H9 (cell line): ENCODE results near the gene ZAP70. TPM values are rescaled to one million over a fixed set of nuclear protein-coding genes. Genes with fewer than 3 reads are reported as not detected.

Experiments used
- DNase-seq: peaks from one replicate; pipeline ENCODE4 v3.0.0-alpha.2; 2017
- H2AFZ ChIP-seq: one replicate; pipeline ENCODE4 v1.6.1; 2013; ENCODE audit warnings: mild to moderate bottlenecking, low read length, control low read depth, moderate library complexity
- H2AK5ac ChIP-seq: 2 replicates; pipeline ENCODE4 v1.6.1; 2013; ENCODE audit warnings: low read length, control low read depth, mixed read lengths; ENCODE audit not compliant: insufficient read length
- H2BK120ac ChIP-seq: one replicate; pipeline ENCODE4 v1.6.1; 2013; ENCODE audit warnings: low read depth, mild to moderate bottlenecking, low read length, control low read depth, inconsistent platforms; ENCODE audit not compliant: poor library complexity, severe bottlenecking
- H2BK12ac ChIP-seq: 2 replicates; pipeline ENCODE4 v1.6.1; 2013; ENCODE audit warnings: low read length, control low read depth, mixed read lengths, low read depth; ENCODE audit not compliant: insufficient read length
- H2BK15ac ChIP-seq: 2 replicates; pipeline ENCODE4 v1.6.1; 2013; ENCODE audit warnings: low read depth, low read length, control low read depth
- H2BK20ac ChIP-seq: one replicate; pipeline ENCODE4 v1.6.1; 2013; ENCODE audit warnings: low read depth, mild to moderate bottlenecking, low read length, control low read depth, inconsistent platforms; ENCODE audit not compliant: poor library complexity, severe bottlenecking
- H2BK5ac ChIP-seq: 2 replicates; pipeline ENCODE4 v1.6.1; 2013; ENCODE audit warnings: low read length, control low read depth, mixed read lengths; ENCODE audit not compliant: insufficient read length
- H3K14ac ChIP-seq: 2 replicates; pipeline ENCODE4 v1.6.1; 2013; ENCODE audit warnings: low read length, control low read depth; ENCODE audit not compliant: insufficient read depth
- H3K18ac ChIP-seq: 2 replicates; pipeline ENCODE4 v1.6.1; 2013; ENCODE audit warnings: low read depth, mild to moderate bottlenecking, mixed read lengths, low read length, control low read depth; ENCODE audit not compliant: insufficient read length
- H3K23ac ChIP-seq: 2 replicates; pipeline ENCODE4 v1.6.1; 2013; ENCODE audit warnings: low read length, control low read depth, mixed read lengths, low read depth; ENCODE audit not compliant: insufficient read length
- H3K23me2 ChIP-seq: 2 replicates; pipeline ENCODE4 v1.6.1; 2013; ENCODE audit warnings: low read depth, mild to moderate bottlenecking, mixed read lengths, low read length, control low read depth; ENCODE audit not compliant: insufficient read length, poor library complexity, severe bottlenecking
- H3K27ac ChIP-seq: 2 replicates; pipeline ENCODE4 v1.5.1; 2013; ENCODE audit warnings: low read length, control low read depth, mixed read lengths, low read depth; ENCODE audit not compliant: insufficient read length
- H3K27me3 ChIP-seq: 2 replicates; pipeline ENCODE4 v1.6.1; 2013; ENCODE audit warnings: low read length, control low read depth, inconsistent platforms; ENCODE audit not compliant: insufficient read depth
- H3K4ac ChIP-seq: 2 replicates; pipeline ENCODE4 v1.6.1; 2013; ENCODE audit warnings: low read depth, mild to moderate bottlenecking, control low read depth, inconsistent platforms, low read length, moderate library complexity
- H3K4me1 ChIP-seq: 2 replicates; pipeline ENCODE4 v1.6.1; 2013; ENCODE audit warnings: low read length, control low read depth, inconsistent platforms; ENCODE audit not compliant: insufficient read depth
- H3K4me2 ChIP-seq: 2 replicates; pipeline ENCODE4 v1.6.1; 2013; ENCODE audit warnings: low read length, control low read depth, mixed read lengths; ENCODE audit not compliant: insufficient read length, insufficient read depth
- H3K56ac ChIP-seq: 2 replicates; pipeline ENCODE4 v1.6.1; 2013; ENCODE audit warnings: low read depth, mild to moderate bottlenecking, mixed read lengths, low read length, control low read depth; ENCODE audit not compliant: insufficient read length
- H3K79me1 ChIP-seq: 2 replicates; pipeline ENCODE4 v1.6.1; 2013; ENCODE audit warnings: low read depth, mild to moderate bottlenecking, moderate library complexity, low read length, control low read depth, inconsistent platforms; ENCODE audit not compliant: insufficient read depth, poor library complexity, severe bottlenecking
- H3K79me2 ChIP-seq: 2 replicates; pipeline ENCODE4 v1.6.1; 2013; ENCODE audit warnings: low read length, control low read depth, inconsistent platforms; ENCODE audit not compliant: insufficient read depth
- H3K9ac ChIP-seq: 2 replicates; pipeline ENCODE4 v1.6.1; 2013; ENCODE audit warnings: low read length, control low read depth, mixed read lengths; ENCODE audit not compliant: insufficient read length; ENCODE audit errors: extremely low read depth
- H3K9me3 ChIP-seq: one replicate; pipeline ENCODE4 v1.6.1; 2013; ENCODE audit warnings: low read depth, low read length, inconsistent platforms; ENCODE audit not compliant: control insufficient read depth
- H3T11ph ChIP-seq: one replicate; pipeline ENCODE4 v1.6.1; 2013; ENCODE audit warnings: mild to moderate bottlenecking, low read length, control low read depth, inconsistent platforms
- H4K20me1 ChIP-seq: one replicate; pipeline ENCODE4 v1.6.1; 2013; ENCODE audit not compliant: control insufficient read depth, insufficient read length, insufficient read depth
- H4K5ac ChIP-seq: 2 replicates; pipeline ENCODE4 v1.6.1; 2013; ENCODE audit warnings: low read depth, mild to moderate bottlenecking, mixed read lengths, low read length, control low read depth; ENCODE audit not compliant: insufficient read length
- H4K8ac ChIP-seq: replicated peaks from 2 replicates; pipeline ENCODE4 v1.6.1; 2013; ENCODE audit warnings: low read length, control low read depth, mixed read lengths, low read depth; ENCODE audit not compliant: insufficient read length
- H4K91ac ChIP-seq: 2 replicates; pipeline ENCODE4 v1.6.1; 2013; ENCODE audit warnings: low read depth, mild to moderate bottlenecking, moderate library complexity, mixed read lengths, low read length, control low read depth; ENCODE audit not compliant: insufficient read length
- H3K27ac Mint-ChIP-seq, 3 experiments: 2 replicates in 2 of 3; 3 replicates in 1 of 3; pipeline ENCODE4 v1.8.0; 2020 to 2021; ENCODE audit warnings: mixed read lengths in 3 of 3, mild to moderate bottlenecking in 1 of 3, moderate library complexity in 1 of 3
- H3K27me3 Mint-ChIP-seq: 2 replicates; pipeline ENCODE4 v1.8.0; 2021; ENCODE audit warnings: low read depth, mild to moderate bottlenecking, moderate library complexity, mixed read lengths
- H3K36me3 Mint-ChIP-seq, 3 experiments: 2 replicates in 2 of 3; 3 replicates in 1 of 3; pipeline ENCODE4 v1.8.0; 2020 to 2021; ENCODE audit warnings: low read depth in 3 of 3, mixed read lengths in 3 of 3; ENCODE audit not compliant: insufficient read depth in 1 of 3
- H3K4me1 Mint-ChIP-seq, 2 experiments: 2 replicates each; pipeline ENCODE4 v1.8.0; 2020; ENCODE audit warnings: mixed read lengths in 2 of 2
- H3K4me3 Mint-ChIP-seq, 2 experiments: 2 replicates in 1 of 2; 3 replicates in 1 of 2; pipeline ENCODE4 v1.8.0; 2020 to 2021; ENCODE audit warnings: mild to moderate bottlenecking in 2 of 2, mixed read lengths in 2 of 2, moderate library complexity in 1 of 2
- H3K9me3 Mint-ChIP-seq, 2 experiments: 2 replicates in 1 of 2; 3 replicates in 1 of 2; pipeline ENCODE4 v1.8.0; 2020; ENCODE audit warnings: mild to moderate bottlenecking in 2 of 2, mixed read lengths in 2 of 2, moderate library complexity in 1 of 2
- WGBS: extraction: QIAGEN DNeasy Blood & Tissue Kit; methylation state at CpG from one replicate; pipeline ENCODE4 v1.1.7; 2013; ENCODE audit warnings: missing lambda C conversion rate, low lambda C conversion rate, mixed read lengths; ENCODE audit not compliant: insufficient read length; ENCODE audit errors: extremely low coverage; 5-methylcytosine and 5-hydroxymethylcytosine counted together
- total RNA-seq: library from RNA; stranded (reverse); gene quantifications from 2 replicates; pipeline ENCODE4 v1.2.1, GENCODE V29; 2021
- TF ChIP-seq, protein P1 (sequence below): fragments of 200-600 bp; sonication (generic); conservative IDR thresholded peaks from 3 replicates; pipeline ENCODE4 v1.8.0; 2021; ENCODE audit warnings: antibody characterized with exemption, mild to moderate bottlenecking

The ZAP70 gene
- total RNA-seq, 1 experiment from 2014 or later = 0.24 TPM

DNA sequence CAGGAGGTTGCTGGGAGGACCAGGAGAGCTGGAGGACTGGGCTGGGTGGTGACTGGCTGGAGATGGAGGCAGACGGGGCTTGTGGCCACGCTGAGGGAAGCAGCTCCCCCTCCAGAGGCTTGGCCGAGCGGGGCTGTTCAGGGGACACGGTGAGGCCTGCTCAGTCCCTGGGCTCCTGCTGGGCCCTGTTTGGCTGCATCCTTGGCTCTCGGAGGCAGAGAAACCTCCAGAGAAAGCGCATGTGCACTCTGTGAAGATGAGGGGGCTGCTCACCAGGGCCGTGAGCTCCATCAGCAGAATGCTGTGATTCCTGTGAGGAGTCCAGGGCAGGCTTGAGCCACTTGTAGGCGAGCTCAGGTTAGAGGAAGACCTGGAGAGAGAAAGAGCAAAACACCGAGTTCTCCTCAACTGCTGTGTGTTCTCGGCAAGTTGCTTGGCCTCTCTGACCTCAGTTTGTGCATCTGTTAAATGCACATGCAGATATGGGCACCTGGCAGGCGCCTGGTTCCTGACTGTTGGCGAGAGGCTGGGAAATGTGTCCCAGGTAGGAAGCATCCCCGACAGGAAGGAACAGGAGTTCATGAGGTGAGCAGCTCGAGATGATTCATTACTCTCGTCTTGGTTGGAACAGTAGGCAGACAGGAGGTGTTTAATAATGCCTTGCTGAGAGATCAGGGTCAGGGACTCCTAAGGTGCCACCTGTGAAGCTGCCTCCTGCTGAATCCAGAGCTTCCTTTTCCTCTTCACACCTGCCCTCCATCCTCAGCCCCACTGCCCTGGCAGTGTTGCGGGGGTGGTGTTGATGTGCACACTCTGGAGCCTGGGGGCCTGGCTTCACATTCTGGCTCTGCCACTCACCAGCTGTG, 941 bp downstream of the ZAP70 start:
- no peak overlapping the region for H2AFZ ChIP-seq

More for the DNA sequence above, 941 bp downstream of the ZAP70 start:
- H3K79me2 ChIP-seq = no peaks in the 10 kb centered on the region
- H3K23ac ChIP-seq = no peak overlapping the region
- no peaks in the 10 kb centered on the region for H3K9me3 ChIP-seq
- no peaks in the 10 kb centered on the region for H3K23me2 ChIP-seq
- H3K4me2 ChIP-seq = no peak overlapping the region
- H3K27me3 Mint-ChIP-seq = peaks cover 6% of the 10 kb centered on the region
- no peak overlapping the region for H3T11ph ChIP-seq
- no peak overlapping the region for H2BK120ac ChIP-seq
- no peak overlapping the region for H4K5ac ChIP-seq
- no peak overlapping the region for H3K14ac ChIP-seq
- WGBS = no CpG with 5 or more reads among the region's 17 CpGs
- H3K9ac ChIP-seq = no peak overlapping the region
- H3K56ac ChIP-seq = no peak overlapping the region
- H3K18ac ChIP-seq = no peak overlapping the region
- TF ChIP-seq, protein P1, sequence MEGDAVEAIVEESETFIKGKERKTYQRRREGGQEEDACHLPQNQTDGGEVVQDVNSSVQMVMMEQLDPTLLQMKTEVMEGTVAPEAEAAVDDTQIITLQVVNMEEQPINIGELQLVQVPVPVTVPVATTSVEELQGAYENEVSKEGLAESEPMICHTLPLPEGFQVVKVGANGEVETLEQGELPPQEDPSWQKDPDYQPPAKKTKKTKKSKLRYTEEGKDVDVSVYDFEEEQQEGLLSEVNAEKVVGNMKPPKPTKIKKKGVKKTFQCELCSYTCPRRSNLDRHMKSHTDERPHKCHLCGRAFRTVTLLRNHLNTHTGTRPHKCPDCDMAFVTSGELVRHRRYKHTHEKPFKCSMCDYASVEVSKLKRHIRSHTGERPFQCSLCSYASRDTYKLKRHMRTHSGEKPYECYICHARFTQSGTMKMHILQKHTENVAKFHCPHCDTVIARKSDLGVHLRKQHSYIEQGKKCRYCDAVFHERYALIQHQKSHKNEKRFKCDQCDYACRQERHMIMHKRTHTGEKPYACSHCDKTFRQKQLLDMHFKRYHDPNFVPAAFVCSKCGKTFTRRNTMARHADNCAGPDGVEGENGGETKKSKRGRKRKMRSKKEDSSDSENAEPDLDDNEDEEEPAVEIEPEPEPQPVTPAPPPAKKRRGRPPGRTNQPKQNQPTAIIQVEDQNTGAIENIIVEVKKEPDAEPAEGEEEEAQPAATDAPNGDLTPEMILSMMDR = no peak
- no peak overlapping the region for H3K4ac ChIP-seq
- no peak overlapping the region for H2BK5ac ChIP-seq
- peaks cover 0 to 4% (median 0%) of the 10 kb centered on the region in 3 experiments; a peak in 3 of 7 replicates for H3K36me3 Mint-ChIP-seq
- no peaks in the 10 kb centered on the region for H3K27me3 ChIP-seq
- H3K27ac Mint-ChIP-seq = peak overlapping the region in 1 of 3 experiments; percentile 53; a peak in 1 of 7 replicates
- no peak overlapping the region for H3K27ac ChIP-seq
- peaks cover 0 to 2% of the 10 kb centered on the region in 2 experiments; a peak in 2 of 5 replicates for H3K9me3 Mint-ChIP-seq
- H3K79me1 ChIP-seq = no peaks in the 10 kb centered on the region
- H3K4me3 Mint-ChIP-seq = no peak overlapping the region
- H4K20me1 ChIP-seq = no peaks in the 10 kb centered on the region
- H4K91ac ChIP-seq = no peak overlapping the region
- no peak overlapping the region for H2BK12ac ChIP-seq
- peaks cover 13% of the 10 kb centered on the region in 2 experiments for H3K4me1 Mint-ChIP-seq
- H2BK15ac ChIP-seq = no peak overlapping the region
- no peak overlapping the region for H2BK20ac ChIP-seq
- no peak overlapping the region for H2AK5ac ChIP-seq
- no peaks in the 10 kb centered on the region for H3K4me1 ChIP-seq
- DNase-seq = no peak
- no peak overlapping the region for H4K8ac ChIP-seq
